Activated naive CD4-positive, alpha-beta T cell treated with anti-CD3 and anti-CD28 coated beads, Interleukin-2, amount 50 U/mL, for 72 hours (primary cell): ENCODE measurements around the gene TRMT11. TPM values are rescaled to one million over a fixed set of nuclear protein-coding genes. Genes with fewer than 3 reads are reported as not detected.

ENCODE experiments used
- ATAC-seq, 2 donors: fragments of 150-1000 bp; cut with Tn5 transposase; 2 replicates each; pipeline ENCODE4 v1.10.0; 2021; ENCODE audit warnings: mild to moderate bottlenecking in 2 of 2, moderate library complexity in 2 of 2
- DNase-seq, 2 donors: peaks; one replicate each; pipeline ENCODE4 v3.0.0; 2021 to 2022; ENCODE audit warnings: low spot score in 2 of 2
- H3K27ac Mint-ChIP-seq, 2 donors: one replicate each; pipeline ENCODE4 v1.8.0; 2022; ENCODE audit warnings: mild to moderate bottlenecking in 2 of 2, mixed read lengths in 2 of 2
- H3K36me3 Mint-ChIP-seq, 2 donors: one replicate each; pipeline ENCODE4 v1.8.0; 2022; ENCODE audit warnings: mixed read lengths in 2 of 2
- H3K9me3 Mint-ChIP-seq, 2 donors: one replicate each; pipeline ENCODE4 v1.8.0; 2022; ENCODE audit warnings: mixed read lengths in 2 of 2
- total RNA-seq, 2 donors: library from RNA; stranded (reverse); gene quantifications; one replicate each; pipeline ENCODE4 v1.2.3, GENCODE V29; 2022

Gene TRMT11
- total RNA-seq, 2 donors from 2014 or later, result 33.0 to 53.6 TPM

GRCh38 chr6:125979101-125979500 lies 7.2 kb upstream of the TRMT11 start:
- no peak overlapping the region for H3K27ac Mint-ChIP-seq
- ATAC-seq (no peak), DNase-seq (no peak)
- H3K9me3 Mint-ChIP-seq, result no peaks in the 10 kb centered on the region
- no peaks in the 10 kb centered on the region for H3K36me3 Mint-ChIP-seq

GRCh38 chr6:125981571-125982185 lies 4.7 kb upstream of the TRMT11 start:
- Mint-ChIP-seq H3K9me3 (no peaks in the 10 kb centered on the region), H3K27ac (no peak overlapping the region), H3K36me3 (no peaks in the 10 kb centered on the region)
- DNase-seq, result no peak
- no peak for ATAC-seq

GRCh38 chr6:125983246-125983945 lies 2.9 kb upstream of the TRMT11 start:
- Mint-ChIP-seq H3K27ac (no peak overlapping the region), H3K9me3 (no peaks in the 10 kb centered on the region), H3K36me3 (no peaks in the 10 kb centered on the region)
- ATAC-seq, result no peak
- no peak for DNase-seq

- Mint-ChIP-seq H3K27ac (no peak overlapping the region), H3K36me3 (no peaks in the 10 kb centered on the region), H3K9me3 (no peaks in the 10 kb centered on the region)
- no peak for DNase-seq
- no peak for ATAC-seq
These were observed 2.0 kb upstream of the TRMT11 start for GRCh38 chr6:125984311-125984710.

- Mint-ChIP-seq H3K9me3 (no peaks in the 10 kb centered on the region), H3K27ac (no peak overlapping the region), H3K36me3 (no peaks in the 10 kb centered on the region)
- DNase-seq (no peak), ATAC-seq (no peak)
These were observed 818 bp upstream of the TRMT11 start for GRCh38 chr6:125985522-125985921.

GRCh38 chr6:125985979-125986300 lies 400 bp upstream of the TRMT11 start:
- DNase-seq (no peak), ATAC-seq (no peak)
- Mint-ChIP-seq H3K36me3 (no peaks in the 10 kb centered on the region), H3K9me3 (no peaks in the 10 kb centered on the region), H3K27ac (no peak overlapping the region)

GRCh38 chr6:125987026-125987617 lies 782 bp downstream of the TRMT11 start:
- ATAC-seq (peak; percentile 29 to 43), DNase-seq (no peak)
- no peaks in the 10 kb centered on the region for H3K36me3 Mint-ChIP-seq

GRCh38 chr6:125988280-125988679 lies 1.9 kb downstream of the TRMT11 start:
- Mint-ChIP-seq H3K27ac (no peak overlapping the region), H3K9me3 (no peaks in the 10 kb centered on the region), H3K36me3 (no peaks in the 10 kb centered on the region)
- ATAC-seq (no peak), DNase-seq (no peak)

More at GRCh38 chr6:125987026-125987617, 782 bp downstream of the TRMT11 start:
- Mint-ChIP-seq H3K9me3 (no peaks in the 10 kb centered on the region), H3K27ac (no peak overlapping the region)

- Mint-ChIP-seq H3K9me3 (no peaks in the 10 kb centered on the region), H3K27ac (peak overlapping the region; percentile 9), H3K36me3 (no peaks in the 10 kb centered on the region)
- no peak for ATAC-seq
- DNase-seq, result no peak
These were observed 3.3 kb downstream of the TRMT11 start for GRCh38 chr6:125989631-125990030.

- no peaks in the 10 kb centered on the region for H3K9me3 Mint-ChIP-seq
- no peaks in the 10 kb centered on the region for H3K36me3 Mint-ChIP-seq
- DNase-seq, result no peak
- H3K27ac Mint-ChIP-seq, result no peak overlapping the region
- no peak for ATAC-seq
These were observed 5.3 kb downstream of the TRMT11 start for GRCh38 chr6:125991653-125992052.

GRCh38 chr6:125994670-125995488 lies 8.5 kb downstream of the TRMT11 start:
- ATAC-seq (no peak), DNase-seq (no peak)
- H3K27ac Mint-ChIP-seq, result no peak overlapping the region
- H3K36me3 Mint-ChIP-seq, result peaks cover 6 to 10% of the 10 kb centered on the region in 2 donors
- H3K9me3 Mint-ChIP-seq, result no peaks in the 10 kb centered on the region

- peaks cover 6 to 10% of the 10 kb centered on the region in 2 donors for H3K36me3 Mint-ChIP-seq
- DNase-seq (peak in 1 of 2 donors; percentile 79), ATAC-seq (peak; percentile 90 to 92)
- H3K9me3 Mint-ChIP-seq, result no peaks in the 10 kb centered on the region
- no peak overlapping the region for H3K27ac Mint-ChIP-seq
These were observed 9.7 kb downstream of the TRMT11 start for GRCh38 chr6:125995972-125996580.

GRCh38 chr6:126002755-126003679 lies 16.7 kb downstream of the TRMT11 start:
- no peak for DNase-seq
- ATAC-seq, result peak in 1 of 2 donors; percentile 55
- no peaks in the 10 kb centered on the region for H3K9me3 Mint-ChIP-seq
- peaks cover 10 to 14% of the 10 kb centered on the region in 2 donors for H3K36me3 Mint-ChIP-seq
- peak overlapping the region in 1 of 2 donors; percentile 5 for H3K27ac Mint-ChIP-seq

- ATAC-seq (no peak), DNase-seq (no peak)
- no peaks in the 10 kb centered on the region for H3K9me3 Mint-ChIP-seq
- H3K36me3 Mint-ChIP-seq, result peaks cover 4 to 5% of the 10 kb centered on the region in 2 donors
- no peak overlapping the region for H3K27ac Mint-ChIP-seq
These were observed 21.5 kb downstream of the TRMT11 start for GRCh38 chr6:126007800-126008199.

- ATAC-seq (no peak), DNase-seq (no peak)
- H3K9me3 Mint-ChIP-seq, result no peaks in the 10 kb centered on the region
- H3K36me3 Mint-ChIP-seq, result peaks cover 0 to under 1% of the 10 kb centered on the region in 2 donors
- H3K27ac Mint-ChIP-seq, result no peak overlapping the region
These were observed 23.7 kb downstream of the TRMT11 start for GRCh38 chr6:126010040-126010439.

- Mint-ChIP-seq H3K36me3 (peaks cover 0 to 12% of the 10 kb centered on the region in 2 donors), H3K9me3 (no peaks in the 10 kb centered on the region), H3K27ac (peak overlapping the region in 1 of 2 donors; percentile 24)
- peak in 1 of 2 donors; percentile 35 for ATAC-seq
- no peak for DNase-seq
These were observed 29.5 kb downstream of the TRMT11 start for GRCh38 chr6:126015863-126016262.
